ENCODE measurements around the gene ANO1. TPM values are rescaled to one million over a fixed set of nuclear protein-coding genes. Genes with fewer than 3 reads are reported as not detected.

ANO1 gene
- polyA plus RNA-seq, 2 donors, result 5.5 to 5.8 TPM

DNA sequence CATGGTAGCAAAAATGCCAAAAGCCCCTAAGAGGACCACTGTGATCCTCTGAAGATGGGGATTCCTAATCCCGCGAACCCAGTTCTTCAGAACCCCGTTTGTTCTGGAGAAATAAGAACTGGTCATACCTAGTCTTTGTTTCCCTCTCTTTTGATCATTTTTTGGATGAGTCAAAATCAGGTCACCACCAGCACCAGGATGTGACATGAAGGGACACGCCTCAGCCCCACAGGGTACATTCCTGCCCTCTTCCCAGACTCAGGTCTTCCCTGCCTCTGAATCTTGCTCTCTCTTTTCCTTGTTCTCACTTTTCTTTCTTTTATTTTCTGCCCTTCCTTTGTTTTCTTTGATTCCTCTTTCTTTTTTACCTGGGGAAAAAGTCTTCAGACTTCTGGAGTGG, 14.6 kb upstream of the ANO1 start:
- 51 to 56% methylated on average over 4 of the region's 4 CpGs for WGBS, 2 donors
- Histone ChIP-seq H3K4me3 (ENCODE audit: low read depth in 1 of 2, low read length in 2 of 2) (no peak overlapping the region), H3K27me3 (ENCODE audit: control insufficient read depth in 1 of 2, insufficient read depth in 2 of 2, low read length in 2 of 2) (no peaks in the 10 kb centered on the region), H3K27ac (ENCODE audit: low read depth in 2 of 2, low read length in 1 of 2) (peak overlapping the region; percentile 52 to 61), H3K9me3 (ENCODE audit: control insufficient read depth in 2 of 2, insufficient read depth in 1 of 2, low read depth in 1 of 2, low read length in 1 of 2) (no peaks in the 10 kb centered on the region), H3K36me3 (ENCODE audit: control insufficient read depth in 2 of 2, insufficient read depth in 2 of 2, low read length in 1 of 2) (no peaks in the 10 kb centered on the region), H3K4me1 (ENCODE audit: control insufficient read depth in 2 of 2, insufficient read depth in 2 of 2, low read length in 1 of 2) (peaks cover 8 to 15% of the 10 kb centered on the region in 2 donors)

DNA sequence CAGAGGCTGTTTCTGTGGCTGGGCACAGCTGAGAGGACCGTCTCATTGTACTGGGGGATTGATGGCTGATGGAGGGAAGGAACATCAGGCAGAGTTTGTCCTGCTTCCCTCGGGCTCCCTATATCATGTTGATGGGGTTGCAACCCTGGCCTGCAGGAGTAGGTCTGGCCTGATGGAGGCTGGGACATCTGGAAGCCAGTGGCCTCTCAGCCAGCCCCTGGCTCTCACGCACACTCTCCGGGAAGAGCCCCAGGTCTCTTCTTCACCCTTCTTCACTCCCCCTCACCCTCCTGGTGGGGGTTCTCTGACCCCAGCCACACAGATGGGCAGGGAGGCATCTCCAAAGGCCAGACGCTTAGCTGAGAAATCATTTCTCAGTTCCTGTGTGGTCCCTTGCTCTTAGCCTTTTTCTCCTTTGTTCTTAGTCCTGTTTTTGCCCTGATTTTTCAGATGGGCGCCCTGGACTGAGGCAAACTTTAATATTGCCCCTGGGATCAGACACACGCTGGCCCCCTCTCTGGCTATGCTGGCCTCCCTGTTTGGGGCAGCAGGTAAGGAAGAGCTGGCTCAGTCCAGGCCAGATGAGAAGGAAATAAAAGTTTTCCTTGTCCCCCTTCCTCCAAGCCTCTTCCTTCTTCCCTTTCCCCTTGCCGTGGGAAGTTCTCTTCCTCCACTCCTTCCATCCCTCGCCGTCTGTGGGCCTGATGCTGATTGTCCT, 13.9 kb upstream of the ANO1 start:
- WGBS, 2 donors, result 65 to 66% methylated on average over 8 to 10 of the region's 10 CpGs
- Histone ChIP-seq H3K4me1 (ENCODE audit: control insufficient read depth in 2 of 2, insufficient read depth in 2 of 2, low read length in 1 of 2) (peaks cover 8 to 15% of the 10 kb centered on the region in 2 donors), H3K4me3 (ENCODE audit: low read depth in 1 of 2, low read length in 2 of 2) (no peak overlapping the region), H3K27me3 (ENCODE audit: control insufficient read depth in 1 of 2, insufficient read depth in 2 of 2, low read length in 2 of 2) (no peaks in the 10 kb centered on the region), H3K27ac (ENCODE audit: low read depth in 2 of 2, low read length in 1 of 2) (peak overlapping the region; percentile 52 to 61), H3K9me3 (ENCODE audit: control insufficient read depth in 2 of 2, insufficient read depth in 1 of 2, low read depth in 1 of 2, low read length in 1 of 2) (no peaks in the 10 kb centered on the region), H3K36me3 (ENCODE audit: control insufficient read depth in 2 of 2, insufficient read depth in 2 of 2, low read length in 1 of 2) (no peaks in the 10 kb centered on the region)

GRCh38 chr11:70064726-70065317, 13.3 kb upstream of the ANO1 start:
- Histone ChIP-seq H3K27me3 (ENCODE audit: control insufficient read depth in 1 of 2, insufficient read depth in 2 of 2, low read length in 2 of 2) (no peaks in the 10 kb centered on the region), H3K27ac (ENCODE audit: low read depth in 2 of 2, low read length in 1 of 2) (no peak overlapping the region), H3K9me3 (ENCODE audit: control insufficient read depth in 2 of 2, insufficient read depth in 1 of 2, low read depth in 1 of 2, low read length in 1 of 2) (no peaks in the 10 kb centered on the region), H3K4me1 (ENCODE audit: control insufficient read depth in 2 of 2, insufficient read depth in 2 of 2, low read length in 1 of 2) (peaks cover 8 to 15% of the 10 kb centered on the region in 2 donors), H3K4me3 (ENCODE audit: low read depth in 1 of 2, low read length in 2 of 2) (no peak overlapping the region), H3K36me3 (ENCODE audit: control insufficient read depth in 2 of 2, insufficient read depth in 2 of 2, low read length in 1 of 2) (no peaks in the 10 kb centered on the region)
- 48 to 56% methylated on average over 8 of the region's 8 CpGs for WGBS, 2 donors

DNA sequence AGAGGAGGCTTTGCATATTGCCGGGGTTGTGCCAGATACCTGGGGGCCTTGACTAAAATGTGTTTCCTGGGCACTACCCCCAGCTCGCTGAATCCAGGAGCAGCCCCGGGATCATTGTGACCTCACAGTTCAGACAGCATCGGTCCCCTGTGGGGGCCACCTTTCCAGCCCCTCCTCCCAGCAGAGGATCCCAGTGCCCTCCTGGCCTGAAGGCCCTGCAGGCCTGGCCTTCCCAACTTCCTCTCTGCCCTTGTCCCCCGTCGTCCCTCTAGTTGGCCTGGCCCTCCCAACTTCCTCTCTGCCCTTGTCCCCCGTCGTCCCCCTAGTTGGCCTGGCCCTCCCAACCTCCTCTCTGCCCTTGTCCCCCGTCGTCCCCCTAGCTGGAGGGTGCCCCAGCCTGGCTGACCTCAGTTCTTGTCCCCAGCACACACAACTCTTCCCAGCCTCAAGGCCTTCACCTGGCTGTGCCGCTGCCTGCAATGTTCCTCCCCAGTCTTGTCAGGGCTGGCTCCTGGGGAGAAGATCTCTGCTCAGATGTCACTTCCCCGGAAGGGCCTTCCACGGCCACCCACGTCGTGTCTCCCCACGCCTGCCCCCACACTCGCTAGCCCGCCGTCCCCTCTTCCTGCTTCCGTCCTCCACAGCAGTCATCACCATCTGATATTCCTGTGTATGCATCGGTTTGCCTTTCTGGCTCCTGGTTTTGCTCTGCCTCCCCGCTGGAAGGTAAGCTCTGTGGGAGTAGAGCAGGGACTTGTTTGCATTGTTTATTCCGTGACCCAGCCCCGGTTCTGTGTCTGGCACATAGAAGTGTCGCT, 12.6 kb upstream of the ANO1 start:
- Histone ChIP-seq H3K4me1 (ENCODE audit: control insufficient read depth in 2 of 2, insufficient read depth in 2 of 2, low read length in 1 of 2) (peaks cover 8 to 15% of the 10 kb centered on the region in 2 donors), H3K4me3 (ENCODE audit: low read depth in 1 of 2, low read length in 2 of 2) (no peak overlapping the region), H3K27me3 (ENCODE audit: control insufficient read depth in 1 of 2, insufficient read depth in 2 of 2, low read length in 2 of 2) (no peaks in the 10 kb centered on the region), H3K27ac (ENCODE audit: low read depth in 2 of 2, low read length in 1 of 2) (no peak overlapping the region), H3K36me3 (ENCODE audit: control insufficient read depth in 2 of 2, insufficient read depth in 2 of 2, low read length in 1 of 2) (no peaks in the 10 kb centered on the region), H3K9me3 (ENCODE audit: control insufficient read depth in 2 of 2, insufficient read depth in 1 of 2, low read depth in 1 of 2, low read length in 1 of 2) (no peaks in the 10 kb centered on the region)
- WGBS, 2 donors, result 77 to 82% methylated on average over 25 of the region's 25 CpGs

GRCh38 chr11:70066136-70066520, 12.0 kb upstream of the ANO1 start:
- H3K4me1 ChIP-seq (ENCODE audit: control insufficient read depth in 2 of 2, insufficient read depth in 2 of 2, low read length in 1 of 2), result peaks cover 8 to 15% of the 10 kb centered on the region in 2 donors
- H3K9me3 ChIP-seq (ENCODE audit: control insufficient read depth in 2 of 2, insufficient read depth in 1 of 2, low read depth in 1 of 2, low read length in 1 of 2), result no peaks in the 10 kb centered on the region
- WGBS, 2 donors, result 85 to 89% methylated on average over 2 of the region's 2 CpGs
- H3K36me3 ChIP-seq (ENCODE audit: control insufficient read depth in 2 of 2, insufficient read depth in 2 of 2, low read length in 1 of 2), result no peaks in the 10 kb centered on the region
- no peak overlapping the region for H3K27ac ChIP-seq (ENCODE audit: low read depth in 2 of 2, low read length in 1 of 2)
- no peak overlapping the region for H3K4me3 ChIP-seq (ENCODE audit: low read depth in 1 of 2, low read length in 2 of 2)
- H3K27me3 ChIP-seq (ENCODE audit: control insufficient read depth in 1 of 2, insufficient read depth in 2 of 2, low read length in 2 of 2), result no peaks in the 10 kb centered on the region

DNA sequence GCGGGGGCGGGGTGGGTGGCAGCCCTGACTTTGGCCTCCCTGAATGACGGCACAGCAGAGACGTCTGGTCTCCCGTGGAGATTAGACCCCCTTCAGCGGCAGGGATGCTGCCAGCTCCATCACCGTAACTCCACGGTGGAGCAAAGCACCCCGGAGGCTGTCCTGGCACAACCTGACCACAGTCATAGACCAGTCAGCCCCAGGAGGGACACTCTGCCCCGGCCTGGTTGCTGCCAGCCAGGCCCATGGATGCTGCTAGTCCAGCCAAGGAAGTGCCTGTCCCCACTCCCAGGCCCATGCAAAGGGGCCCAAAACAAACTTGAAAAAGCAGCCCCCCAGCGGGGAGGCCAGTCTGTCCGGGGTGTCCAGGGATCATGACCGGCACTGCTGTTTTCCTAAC, 11.5 kb upstream of the ANO1 start:
- Histone ChIP-seq H3K36me3 (ENCODE audit: control insufficient read depth in 2 of 2, insufficient read depth in 2 of 2, low read length in 1 of 2) (no peaks in the 10 kb centered on the region), H3K9me3 (ENCODE audit: control insufficient read depth in 2 of 2, insufficient read depth in 1 of 2, low read depth in 1 of 2, low read length in 1 of 2) (no peaks in the 10 kb centered on the region), H3K27me3 (ENCODE audit: control insufficient read depth in 1 of 2, insufficient read depth in 2 of 2, low read length in 2 of 2) (no peaks in the 10 kb centered on the region), H3K4me1 (ENCODE audit: control insufficient read depth in 2 of 2, insufficient read depth in 2 of 2, low read length in 1 of 2) (peaks cover 8 to 15% of the 10 kb centered on the region in 2 donors), H3K27ac (ENCODE audit: low read depth in 2 of 2, low read length in 1 of 2) (no peak overlapping the region), H3K4me3 (ENCODE audit: low read depth in 1 of 2, low read length in 2 of 2) (no peak overlapping the region)
- WGBS, 2 donors, result 91 to 96% methylated on average over 13 of the region's 13 CpGs

- no peak overlapping the region for H3K4me3 ChIP-seq (ENCODE audit: low read depth in 1 of 2, low read length in 2 of 2)
- 92% methylated on average over 7 to 8 of the region's 8 CpGs for WGBS, 2 donors
- peaks cover 8 to 15% of the 10 kb centered on the region in 2 donors for H3K4me1 ChIP-seq (ENCODE audit: control insufficient read depth in 2 of 2, insufficient read depth in 2 of 2, low read length in 1 of 2)
- no peaks in the 10 kb centered on the region for H3K27me3 ChIP-seq (ENCODE audit: control insufficient read depth in 1 of 2, insufficient read depth in 2 of 2, low read length in 2 of 2)
- H3K27ac ChIP-seq (ENCODE audit: low read depth in 2 of 2, low read length in 1 of 2), result no peak overlapping the region
- no peaks in the 10 kb centered on the region for H3K36me3 ChIP-seq (ENCODE audit: control insufficient read depth in 2 of 2, insufficient read depth in 2 of 2, low read length in 1 of 2)
- H3K9me3 ChIP-seq (ENCODE audit: control insufficient read depth in 2 of 2, insufficient read depth in 1 of 2, low read depth in 1 of 2, low read length in 1 of 2), result no peaks in the 10 kb centered on the region
Measured at GRCh38 chr11:70067036-70067435, 11.1 kb upstream of the ANO1 start.

- H3K27me3 ChIP-seq (ENCODE audit: control insufficient read depth in 1 of 2, insufficient read depth in 2 of 2, low read length in 2 of 2), result no peaks in the 10 kb centered on the region
- WGBS, 2 donors, result 38 to 47% methylated on average over 20 of the region's 20 CpGs
- H3K27ac ChIP-seq (ENCODE audit: low read depth in 2 of 2, low read length in 1 of 2), result peak overlapping the region in 1 of 2 donors; percentile 13
Measured at GRCh38 chr11:70067591-70068341, 10.4 kb upstream of the ANO1 start.

GRCh38 chr11:70068345-70068744, 9.8 kb upstream of the ANO1 start:
- Histone ChIP-seq H3K4me3 (ENCODE audit: low read depth in 1 of 2, low read length in 2 of 2) (no peak overlapping the region), H3K4me1 (ENCODE audit: control insufficient read depth in 2 of 2, insufficient read depth in 2 of 2, low read length in 1 of 2) (peaks cover 8 to 15% of the 10 kb centered on the region in 2 donors), H3K27ac (ENCODE audit: low read depth in 2 of 2, low read length in 1 of 2) (no peak overlapping the region), H3K9me3 (ENCODE audit: control insufficient read depth in 2 of 2, insufficient read depth in 1 of 2, low read depth in 1 of 2, low read length in 1 of 2) (no peaks in the 10 kb centered on the region), H3K36me3 (ENCODE audit: control insufficient read depth in 2 of 2, insufficient read depth in 2 of 2, low read length in 1 of 2) (no peaks in the 10 kb centered on the region), H3K27me3 (ENCODE audit: control insufficient read depth in 1 of 2, insufficient read depth in 2 of 2, low read length in 2 of 2) (no peaks in the 10 kb centered on the region)
- WGBS, 2 donors, result 50 to 67% methylated on average over 6 of the region's 6 CpGs

More at GRCh38 chr11:70067591-70068341, 10.4 kb upstream of the ANO1 start:
- H3K36me3 ChIP-seq (ENCODE audit: control insufficient read depth in 2 of 2, insufficient read depth in 2 of 2, low read length in 1 of 2), result no peaks in the 10 kb centered on the region
- H3K9me3 ChIP-seq (ENCODE audit: control insufficient read depth in 2 of 2, insufficient read depth in 1 of 2, low read depth in 1 of 2, low read length in 1 of 2), result no peaks in the 10 kb centered on the region
- H3K4me1 ChIP-seq (ENCODE audit: control insufficient read depth in 2 of 2, insufficient read depth in 2 of 2, low read length in 1 of 2), result peaks cover 8 to 15% of the 10 kb centered on the region in 2 donors
- H3K4me3 ChIP-seq (ENCODE audit: low read depth in 1 of 2, low read length in 2 of 2), result no peak overlapping the region

Measured in esophagus (tissue), 2 donors.